Gastroesophageal sphincter (tissue), 4 donors: ENCODE results near the gene MLLT1. TPM values are rescaled to one million over a fixed set of nuclear protein-coding genes. Genes with fewer than 3 reads are reported as not detected.
A peak's percentile ranks its signal among the peaks of the same experiment; 100 is the strongest.

ENCODE experiments used
- ATAC-seq: fragments of 150-250 bp; one replicate; pipeline ENCODE4 v1.9.1; 2016; ENCODE audit warnings: mild to moderate bottlenecking, moderate library complexity
- H3K27ac ChIP-seq, 4 donors: fragments of 200-600 bp; sonication (generic) in 3 of 4; 1 replicate in 3 of 4; 2 replicates in 1 of 4; pipeline ENCODE4 v1.5.1; 2016 to 2019
- H3K27me3 ChIP-seq: fragments of 200-600 bp; sonication (generic); one replicate; pipeline ENCODE4 v1.5.1; 2019
- H3K36me3 ChIP-seq, 2 donors: fragments of 200-600 bp; sonication (generic); one replicate each; pipeline ENCODE4 v1.5.1; 2019; ENCODE audit warnings: control low read depth in 1 of 2
- H3K4me1 ChIP-seq, 3 donors: fragments of 200-600 bp; sonication (generic); 1 replicate in 2 of 3; 2 replicates in 1 of 3; pipeline ENCODE4 v1.5.1; 2016 to 2019; ENCODE audit warnings: control low read depth in 2 of 3
- H3K4me3 ChIP-seq, 2 donors: fragments of 200-600 bp; sonication (generic); one replicate each; pipeline ENCODE4 v1.5.1; 2019; ENCODE audit warnings: mild to moderate bottlenecking in 1 of 2, moderate library complexity in 1 of 2
- H3K9me3 ChIP-seq, 3 donors: fragments of 200-600 bp; sonication (generic); one replicate each; pipeline ENCODE4 v1.5.1; 2017 to 2019; ENCODE audit warnings: control low read depth in 2 of 3
- EP300 ChIP-seq: sonication (generic); formaldehyde crosslinking; IDR thresholded peaks from one replicate; pipeline ENCODE4 v1.6.1; 2017; ENCODE audit warnings: antibody characterized with exemption, mild to moderate bottlenecking
- POLR2A ChIP-seq, 2 donors: fragments of 450-650 bp; IDR thresholded peaks; one replicate each; pipeline ENCODE4 v1.6.1; 2017; ENCODE audit warnings: antibody characterized with exemption in 2 of 2, mild to moderate bottlenecking in 2 of 2, moderate library complexity in 1 of 2
- POLR2AphosphoS5 ChIP-seq: sonication (generic); formaldehyde crosslinking; IDR thresholded peaks from one replicate; pipeline ENCODE4 v1.6.1; 2017; ENCODE audit warnings: antibody characterized with exemption
- WGBS, 2 donors: methylation state at CpG; one replicate each; pipeline ENCODE4 v1.1.5; 2018; ENCODE audit warnings: low coverage in 1 of 2; 5-methylcytosine and 5-hydroxymethylcytosine counted together
- total RNA-seq, 4 donors: library from RNA; depleted of rRNA; stranded (reverse); fragments of >200 nt; gene quantifications; one replicate each; pipeline ENCODE4 v1.1.0, GENCODE V29; 2016
- TF ChIP-seq, protein P1 (sequence below), 4 experiments: fragments of 200-600 bp in 2 of 4; fragments of 450-650 bp in 2 of 4; sonication (generic) in 1 of 4; IDR thresholded peaks; one replicate each; pipeline ENCODE4 v1.5.1; 2017 to 2019; ENCODE audit warnings: antibody characterized with exemption in 4 of 4, mild to moderate bottlenecking in 2 of 4, moderate library complexity in 2 of 4

MLLT1 gene
- total RNA-seq, 4 donors from 2014 or later: 21.4 to 42.5 (median 23.8) TPM

DNA sequence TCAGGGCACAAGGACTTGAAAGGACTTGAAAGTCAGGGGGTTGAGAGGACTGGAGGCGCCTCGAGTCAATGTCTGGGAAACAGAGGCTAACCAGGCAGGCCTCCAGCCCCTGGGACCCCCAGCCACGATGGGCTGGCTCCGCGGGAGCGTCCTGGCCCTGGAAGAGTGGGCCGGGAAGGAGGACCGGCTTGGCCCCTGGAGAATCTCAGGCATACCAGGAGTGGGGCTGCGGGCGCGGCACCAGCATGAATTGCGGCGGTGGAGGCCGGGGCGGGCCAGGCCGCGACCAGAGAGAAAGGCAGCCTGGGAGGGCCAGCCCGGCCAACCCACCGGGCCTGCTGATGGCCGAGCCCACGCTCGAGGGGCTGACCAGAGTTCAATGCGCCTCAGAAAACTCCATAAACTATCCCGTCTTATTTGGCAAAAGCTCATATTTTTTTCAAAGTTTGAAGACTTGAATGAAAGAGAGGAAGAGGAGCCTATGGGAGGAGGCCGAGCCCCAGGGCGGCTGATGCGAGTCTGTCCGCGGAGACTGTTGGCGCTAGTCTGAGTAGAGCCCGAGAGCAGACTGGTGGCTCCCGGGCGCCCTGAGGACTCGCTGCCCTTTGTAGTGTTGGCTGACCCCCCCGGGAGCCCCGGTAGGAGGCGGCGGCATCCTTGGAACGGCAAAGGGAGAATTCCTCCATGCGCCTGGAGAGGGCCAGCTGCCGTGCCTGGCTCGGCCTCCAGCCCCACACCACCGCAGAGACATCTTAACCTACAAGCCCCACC, 68.0 kb downstream of the MLLT1 start:
- TF ChIP-seq POLR2A (IDR thresholded peaks at IDR 0.05) (no peak), POLR2AphosphoS5 (no peak), EP300 (no peak)
- TF ChIP-seq, protein P1, sequence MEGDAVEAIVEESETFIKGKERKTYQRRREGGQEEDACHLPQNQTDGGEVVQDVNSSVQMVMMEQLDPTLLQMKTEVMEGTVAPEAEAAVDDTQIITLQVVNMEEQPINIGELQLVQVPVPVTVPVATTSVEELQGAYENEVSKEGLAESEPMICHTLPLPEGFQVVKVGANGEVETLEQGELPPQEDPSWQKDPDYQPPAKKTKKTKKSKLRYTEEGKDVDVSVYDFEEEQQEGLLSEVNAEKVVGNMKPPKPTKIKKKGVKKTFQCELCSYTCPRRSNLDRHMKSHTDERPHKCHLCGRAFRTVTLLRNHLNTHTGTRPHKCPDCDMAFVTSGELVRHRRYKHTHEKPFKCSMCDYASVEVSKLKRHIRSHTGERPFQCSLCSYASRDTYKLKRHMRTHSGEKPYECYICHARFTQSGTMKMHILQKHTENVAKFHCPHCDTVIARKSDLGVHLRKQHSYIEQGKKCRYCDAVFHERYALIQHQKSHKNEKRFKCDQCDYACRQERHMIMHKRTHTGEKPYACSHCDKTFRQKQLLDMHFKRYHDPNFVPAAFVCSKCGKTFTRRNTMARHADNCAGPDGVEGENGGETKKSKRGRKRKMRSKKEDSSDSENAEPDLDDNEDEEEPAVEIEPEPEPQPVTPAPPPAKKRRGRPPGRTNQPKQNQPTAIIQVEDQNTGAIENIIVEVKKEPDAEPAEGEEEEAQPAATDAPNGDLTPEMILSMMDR (IDR thresholded peaks at IDR 0.05): no peak
- Histone ChIP-seq H3K4me3 (no peak overlapping the region), H3K4me1 (peaks cover 0 to 16% (median 3%) of the 10 kb centered on the region in 3 donors), H3K36me3 (peaks cover 0 to 59% of the 10 kb centered on the region in 2 donors), H3K27ac (peak overlapping the region in 1 of 4 donors; percentile 7), H3K27me3 (no peaks in the 10 kb centered on the region), H3K9me3 (no peaks in the 10 kb centered on the region)
- 82% methylated on average over 14 of the region's 43 CpGs; no CpG with 5 or more reads in 1 of the 2 donors for WGBS, 2 donors
- no peak for ATAC-seq

DNA sequence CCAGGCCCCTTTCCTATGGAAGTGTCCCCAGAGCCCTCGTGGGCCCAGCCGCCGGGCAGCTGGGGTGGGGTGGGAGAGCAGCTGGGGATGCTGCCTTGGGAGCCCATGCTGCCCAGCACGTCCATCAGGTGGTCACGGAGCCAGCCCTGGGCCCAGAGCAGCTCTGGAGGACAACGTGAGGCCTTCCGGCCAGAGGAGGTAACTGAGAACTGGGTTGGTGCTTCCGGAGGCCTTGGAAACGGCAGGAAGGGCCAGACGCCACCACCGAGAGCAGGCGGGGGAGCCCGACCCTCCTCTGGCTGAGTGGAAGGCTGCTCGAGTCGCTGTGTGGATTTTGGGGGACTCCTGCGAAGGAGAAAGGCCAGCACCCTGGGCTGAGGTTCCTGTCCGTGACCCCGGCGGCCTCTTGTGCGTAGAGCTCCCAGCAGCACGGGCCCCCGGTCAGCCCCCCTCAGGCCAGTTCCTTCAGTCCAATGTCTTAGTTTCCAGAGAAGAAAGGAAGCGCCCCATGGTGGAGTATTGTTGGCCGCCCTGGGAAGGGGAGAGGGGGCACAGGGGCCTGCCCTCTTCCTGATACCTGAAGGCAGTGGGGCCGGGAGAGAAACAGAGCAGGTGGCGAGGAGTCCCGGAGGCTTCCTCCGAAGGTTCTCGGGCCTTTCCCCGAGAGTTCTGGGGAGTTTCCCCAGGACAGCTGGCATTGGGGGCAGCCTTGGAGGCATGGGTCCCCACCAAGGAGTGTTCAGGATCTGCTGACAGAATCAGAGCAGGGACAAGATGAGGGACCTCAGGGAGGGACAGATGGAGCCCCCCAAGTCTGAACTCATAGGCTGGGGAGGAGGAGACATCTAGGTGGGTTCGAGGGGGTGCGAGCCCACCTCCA, 68.8 kb downstream of the MLLT1 start:
- peaks cover 0 to 55% of the 10 kb centered on the region in 2 donors for H3K36me3 ChIP-seq
- H3K4me1 ChIP-seq: peaks cover 0 to 8% (median 0%) of the 10 kb centered on the region in 3 donors
- no peaks in the 10 kb centered on the region for H3K9me3 ChIP-seq
- TF ChIP-seq POLR2A (IDR thresholded peaks at IDR 0.05) (no peak), EP300 (no peak), POLR2AphosphoS5 (no peak)
- TF ChIP-seq, protein P1 (IDR thresholded peaks at IDR 0.05): no peak
- no peak overlapping the region for H3K4me3 ChIP-seq
- peak overlapping the region in 3 of 4 donors; percentile 7 to 48 (median 17) for H3K27ac ChIP-seq
- 90% methylated on average over 2 of the region's 32 CpGs; no CpG with 5 or more reads in 1 of the 2 donors for WGBS, 2 donors
- ATAC-seq: peak; percentile 3
- no peaks in the 10 kb centered on the region for H3K27me3 ChIP-seq

DNA sequence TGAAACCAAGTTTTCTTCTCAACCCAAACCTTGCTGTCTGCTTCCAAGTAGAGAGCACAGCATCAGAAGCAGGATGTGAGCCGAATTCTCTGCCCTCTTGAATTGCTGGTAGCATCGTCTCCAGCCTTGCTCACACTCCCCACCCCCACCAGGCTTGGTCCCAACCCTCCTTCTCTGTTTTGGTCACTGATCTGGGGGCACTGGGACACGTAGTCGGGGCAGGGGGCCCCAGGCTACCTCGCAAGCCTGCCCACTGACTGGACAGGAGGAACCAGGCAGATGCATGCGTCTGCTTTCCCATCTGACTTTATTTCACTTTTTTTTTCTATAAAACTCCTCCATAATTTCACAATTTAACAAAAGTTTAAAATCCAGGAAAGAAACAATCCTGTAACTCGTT, 69.7 kb downstream of the MLLT1 start:
- Histone ChIP-seq H3K4me3 (no peak overlapping the region), H3K36me3 (peaks cover 0 to 46% of the 10 kb centered on the region in 2 donors), H3K27ac (peak overlapping the region in 2 of 4 donors; percentile 17 to 48), H3K27me3 (no peaks in the 10 kb centered on the region), H3K4me1 (no peaks in the 10 kb centered on the region), H3K9me3 (no peaks in the 10 kb centered on the region)
- TF ChIP-seq, protein P1 (IDR thresholded peaks at IDR 0.05): no peak
- TF ChIP-seq EP300 (no peak), POLR2AphosphoS5 (no peak), POLR2A (IDR thresholded peaks at IDR 0.05) (no peak)
- WGBS, 2 donors: 55 to 81% methylated on average over 2 to 4 of the region's 7 CpGs
- ATAC-seq: no peak

GRCh38 chr19:6209680-6210079, 70.1 kb downstream of the MLLT1 start:
- H3K9me3 ChIP-seq: no peaks in the 10 kb centered on the region

More at GRCh38 chr19:6209680-6210079, 70.1 kb downstream of the MLLT1 start:
- H3K27me3 ChIP-seq: no peaks in the 10 kb centered on the region
- WGBS, 2 donors: 62 to 67% methylated on average over 3 to 4 of the region's 4 CpGs
- no peak for ATAC-seq
- H3K4me3 ChIP-seq: no peak overlapping the region
- no peak for TF ChIP-seq EP300
- TF ChIP-seq POLR2A (IDR thresholded peaks at IDR 0.05): no peak
- TF ChIP-seq POLR2AphosphoS5: no peak
- TF ChIP-seq, protein P1 (IDR thresholded peaks at IDR 0.05): no peak
- H3K4me1 ChIP-seq: no peaks in the 10 kb centered on the region
- H3K27ac ChIP-seq: peak overlapping the region in 1 of 4 donors; percentile 17
- peaks cover 0 to 42% of the 10 kb centered on the region in 2 donors for H3K36me3 ChIP-seq
